Measurements from ENCODE around the gene LITAF.

- TF ChIP-seq CTCF (IDR thresholded peaks at IDR 0.05) (no peak), POLR2A (IDR thresholded peaks at IDR 0.05) (no peak)
These were observed 16.5 kb downstream of the LITAF start for GRCh38 chr16:11570258-11570657.
